ENCODE data around the gene GNAT3.
A peak's percentile ranks its signal among the peaks of the same experiment; 100 is the strongest.

GNAT3 gene

DNA sequence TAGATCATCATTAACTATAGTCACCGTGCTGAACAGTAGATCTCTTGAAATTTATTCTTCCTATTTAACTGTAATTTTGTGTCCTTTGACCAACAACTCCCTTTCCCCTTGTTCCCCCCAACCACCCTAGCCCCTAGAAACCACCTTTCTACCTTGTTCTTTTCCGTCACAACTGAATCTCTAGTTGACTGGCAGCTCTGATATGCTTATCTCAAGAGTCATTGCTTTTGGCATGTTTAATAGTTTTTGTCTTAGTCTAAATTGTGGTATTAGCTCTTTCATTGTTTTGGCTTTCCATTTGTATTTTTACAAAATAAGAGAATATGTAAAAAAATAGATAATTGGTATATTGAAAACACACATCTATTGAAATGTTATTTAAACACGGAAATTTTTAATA lies 1.8 kb downstream of the GNAT3 start:
- H3K4me3 ChIP-seq (replicated peaks; ENCODE audit: low read depth, low read length): no peak overlapping the region
- no peak for TF ChIP-seq CTCF (IDR thresholded peaks at IDR 0.05; ENCODE audit: low read depth, low read length, missing control alignments)
- DNase-seq (ENCODE audit: extremely low read depth, low read depth): no peak

GRCh38 chr7:80508440-80508839 lies 3.4 kb downstream of the GNAT3 start:
- peak; percentile 42 for DNase-seq (ENCODE audit: extremely low read depth, low read depth)
- TF ChIP-seq CTCF (IDR thresholded peaks at IDR 0.05; ENCODE audit: low read depth, low read length, missing control alignments): no peak
- no peak overlapping the region for H3K4me3 ChIP-seq (replicated peaks; ENCODE audit: low read depth, low read length)

GRCh38 chr7:80505900-80506500 lies 5.9 kb downstream of the GNAT3 start:
- H3K4me3 ChIP-seq (replicated peaks; ENCODE audit: low read depth, low read length): no peak overlapping the region
- no peak for TF ChIP-seq CTCF (IDR thresholded peaks at IDR 0.05; ENCODE audit: low read depth, low read length, missing control alignments)
- DNase-seq (ENCODE audit: extremely low read depth, low read depth): no peak

DNA sequence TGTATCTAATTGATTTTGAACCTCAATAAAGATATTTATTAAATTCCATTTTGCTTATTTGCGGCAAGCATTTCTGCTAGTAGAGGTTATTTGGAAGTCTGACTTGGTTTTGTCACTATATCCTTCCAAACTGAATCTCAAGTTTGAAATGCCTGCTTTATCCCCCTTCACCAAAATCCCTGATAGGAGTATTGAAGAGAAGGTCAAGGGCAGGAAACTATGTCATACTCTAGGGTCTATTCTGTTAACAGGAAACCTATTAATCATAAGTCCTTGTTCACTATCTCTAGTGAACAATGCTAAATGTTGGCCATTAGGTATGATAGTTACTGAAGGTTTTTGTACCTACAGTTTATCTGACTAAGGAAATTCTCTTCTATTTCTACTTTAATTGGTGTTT lies 11.5 kb downstream of the GNAT3 start:
- DNase-seq (ENCODE audit: extremely low read depth, low read depth): no peak
- no peak for TF ChIP-seq CTCF (IDR thresholded peaks at IDR 0.05; ENCODE audit: low read depth, low read length, missing control alignments)
- no peak overlapping the region for H3K4me3 ChIP-seq (replicated peaks; ENCODE audit: low read depth, low read length)

DNA sequence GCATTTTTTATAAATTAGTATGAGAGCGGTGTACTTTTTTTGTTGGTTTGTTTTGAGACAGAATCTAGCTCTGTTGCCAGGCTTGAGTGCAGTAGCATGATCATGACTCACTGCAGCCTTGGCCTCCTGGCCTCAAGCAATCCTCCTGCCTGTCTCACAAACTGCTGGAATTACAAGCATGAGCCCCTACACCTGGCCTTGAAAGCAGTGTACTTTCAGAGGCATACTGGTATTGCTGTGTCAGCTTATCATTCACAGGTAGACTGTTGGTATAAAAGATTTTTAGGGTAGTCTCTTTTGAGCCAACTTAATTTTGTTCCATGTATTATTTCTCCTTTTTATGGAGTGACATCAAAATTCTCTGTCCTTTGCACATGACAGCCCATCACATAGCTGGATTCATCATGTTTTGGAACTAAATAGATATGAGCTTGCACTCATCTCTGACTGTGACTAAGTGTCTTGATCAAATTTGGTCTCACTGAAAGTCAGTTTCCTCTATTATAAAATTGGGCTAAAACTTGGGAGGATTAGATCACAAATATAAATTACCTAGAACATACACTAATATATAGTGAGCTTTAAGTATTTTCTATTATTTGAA lies 12.4 kb downstream of the GNAT3 start:
- no peak for TF ChIP-seq CTCF (IDR thresholded peaks at IDR 0.05; ENCODE audit: low read depth, low read length, missing control alignments)
- peak; percentile 72 for DNase-seq (ENCODE audit: extremely low read depth, low read depth)
- H3K4me3 ChIP-seq (replicated peaks; ENCODE audit: low read depth, low read length): no peak overlapping the region

- TF ChIP-seq CTCF (IDR thresholded peaks at IDR 0.05; ENCODE audit: low read depth, low read length, missing control alignments): no peak
- no peak for DNase-seq (ENCODE audit: extremely low read depth, low read depth)
Measured at GRCh38 chr7:80498481-80499349, 13.1 kb downstream of the GNAT3 start.

More at GRCh38 chr7:80498481-80499349, 13.1 kb downstream of the GNAT3 start:
- no peak overlapping the region for H3K4me3 ChIP-seq (replicated peaks; ENCODE audit: low read depth, low read length)

All from HFF-Myc (cell line).